ENCODE results near the gene MAD1L1. TPM values are rescaled to one million over a fixed set of nuclear protein-coding genes. Genes with fewer than 3 reads are reported as not detected.

The MAD1L1 gene
- total RNA-seq, 4 donors from 2014 or later = 21.0 to 49.7 (median 29.8) TPM

DNA sequence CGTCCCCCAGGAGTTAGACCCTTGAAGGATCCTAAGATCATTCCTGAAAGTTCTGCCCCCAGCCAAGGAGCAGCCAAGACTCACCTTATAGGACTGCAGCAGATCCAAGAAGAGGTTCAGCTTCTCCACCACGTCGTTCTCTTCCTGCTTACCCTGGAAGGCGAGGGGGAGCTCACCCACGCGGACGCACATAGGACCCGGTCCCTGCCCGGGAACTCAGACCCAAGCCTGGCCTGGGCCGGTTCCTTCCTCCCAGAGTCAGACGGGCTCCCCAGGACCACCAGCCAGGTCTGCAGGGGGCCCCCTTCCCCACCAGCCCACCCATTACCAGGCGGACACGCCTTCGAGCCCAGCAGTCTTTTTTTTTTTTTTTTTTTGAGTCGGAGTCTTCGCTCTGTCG, 24.9 kb upstream of the MAD1L1 start:
- no peak for TF ChIP-seq CTCF (IDR thresholded peaks at IDR 0.05; ENCODE audit: low read depth)

- TF ChIP-seq CTCF (IDR thresholded peaks at IDR 0.05; ENCODE audit: low read depth) = no peak
These were observed 24.4 kb upstream of the MAD1L1 start for GRCh38 chr7:2257046-2257551.

DNA sequence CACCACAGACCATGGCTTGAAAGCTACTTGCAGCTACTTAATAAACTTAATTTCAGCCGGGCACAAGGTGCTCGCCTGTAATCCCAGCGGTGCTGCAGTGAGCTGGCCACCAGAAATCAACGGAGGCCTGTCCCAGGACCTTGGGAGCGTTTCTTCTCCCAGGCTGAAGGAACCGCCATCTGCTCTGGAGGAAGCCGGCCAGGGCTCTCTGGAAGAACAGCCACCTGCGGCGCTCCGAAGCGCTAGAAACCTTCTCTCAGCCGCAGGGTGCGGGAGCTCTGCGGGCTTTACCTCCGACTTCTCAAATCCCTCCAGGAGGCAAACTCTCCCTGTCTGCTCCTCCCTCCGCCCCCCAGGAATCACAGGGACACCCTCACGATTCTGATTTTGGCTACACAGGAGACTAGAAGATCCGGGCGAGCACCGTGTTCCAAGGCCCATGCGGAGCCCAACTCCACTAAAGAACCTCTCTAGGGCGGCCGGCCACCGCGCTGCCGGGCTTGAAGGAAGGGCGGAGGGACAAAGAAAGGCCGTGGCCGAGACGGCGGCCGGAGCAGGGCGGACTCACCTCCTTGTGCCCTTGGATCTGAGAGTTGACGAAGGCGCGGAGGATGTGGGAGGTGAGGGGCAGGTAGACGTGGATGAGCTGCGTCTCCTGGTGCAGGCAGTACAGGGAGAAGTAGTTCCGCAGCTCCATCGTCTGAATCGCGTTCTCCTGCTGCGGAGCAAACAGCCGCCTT, 23.7 kb upstream of the MAD1L1 start:
- TF ChIP-seq CTCF (IDR thresholded peaks at IDR 0.05; ENCODE audit: low read depth) = no peak

DNA sequence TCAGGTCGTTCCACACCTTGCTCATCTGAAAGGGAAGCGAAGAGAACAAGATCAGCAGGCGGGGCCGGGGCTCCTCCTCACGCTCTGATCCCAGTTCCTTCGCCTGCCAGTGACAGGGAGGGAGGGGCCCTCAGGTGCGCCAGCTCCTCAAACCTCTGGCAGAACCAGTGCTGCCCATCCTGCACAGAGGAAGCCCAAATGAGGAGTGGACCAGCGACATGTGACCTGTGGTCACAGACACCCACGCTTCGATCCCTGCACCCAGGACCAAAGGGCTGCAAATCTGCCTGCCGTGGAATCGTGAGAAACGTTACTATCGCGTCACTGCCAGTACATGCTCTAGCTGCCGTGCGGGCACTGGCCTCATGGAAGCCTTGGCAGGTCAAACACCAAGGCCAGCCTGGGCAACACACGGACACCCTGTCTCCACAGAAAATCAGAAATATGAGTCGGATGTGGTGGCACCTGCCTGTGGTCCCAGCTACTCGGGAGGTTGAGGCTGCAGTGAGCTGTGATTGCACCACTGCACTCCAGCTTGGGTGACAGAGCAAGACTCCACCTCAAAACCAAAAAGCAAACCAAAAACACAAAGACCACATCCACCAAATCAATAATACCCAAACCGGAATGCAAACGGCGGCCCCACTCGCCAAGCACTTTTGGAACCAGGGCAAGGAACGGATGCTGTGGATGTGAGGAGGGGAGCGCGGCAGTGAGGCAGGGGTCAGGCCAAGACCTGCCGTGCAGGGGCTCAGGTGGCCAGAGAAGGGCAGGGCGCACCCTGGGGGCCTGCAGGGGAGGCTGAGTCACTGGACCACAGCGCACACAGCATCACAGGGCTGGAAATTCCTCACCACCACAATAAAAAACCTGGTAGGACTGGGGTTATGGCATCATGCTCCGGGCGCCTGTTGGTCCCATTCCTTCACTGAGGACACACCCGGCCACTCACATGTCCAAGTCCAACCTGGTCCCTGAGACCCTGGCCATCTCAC, 22.7 kb upstream of the MAD1L1 start:
- TF ChIP-seq CTCF (IDR thresholded peaks at IDR 0.05; ENCODE audit: low read depth) = no peak

GRCh38 chr7:2254429-2255144, 21.8 kb upstream of the MAD1L1 start:
- TF ChIP-seq CTCF (IDR thresholded peaks at IDR 0.05; ENCODE audit: low read depth) = no peak

- TF ChIP-seq CTCF (IDR thresholded peaks at IDR 0.05; ENCODE audit: low read depth) = no peak
These were observed 20.9 kb upstream of the MAD1L1 start for GRCh38 chr7:2253525-2254244.
